ENCODE data around the gene VPS41.
"Not testable (repeated sequence)": the region's sequence is repeated elsewhere in the genome, so short reads cannot be mapped to it uniquely, and the experiment has no call there.

Gene VPS41

GRCh38 chr7:38854947-38855346 lies 54.0 kb downstream of the VPS41 start:
- DNase-seq (ENCODE audit: low spot score) = not testable (repeated sequence)

- DNase-seq (ENCODE audit: low spot score) = no peak
These were observed 57.7 kb downstream of the VPS41 start for GRCh38 chr7:38851321-38851720.

GRCh38 chr7:38846280-38846679 lies 62.7 kb downstream of the VPS41 start:
- DNase-seq (ENCODE audit: low spot score) = no peak

GRCh38 chr7:38844952-38845563 lies 63.9 kb downstream of the VPS41 start:
- no peak for DNase-seq (ENCODE audit: low spot score)

- no peak for DNase-seq (ENCODE audit: low spot score)
These were observed 66.2 kb downstream of the VPS41 start for GRCh38 chr7:38842746-38843145.

GRCh38 chr7:38840736-38841460 lies 68.1 kb downstream of the VPS41 start:
- DNase-seq (ENCODE audit: low spot score) = no peak

GRCh38 chr7:38839851-38840250 lies 69.1 kb downstream of the VPS41 start:
- DNase-seq (ENCODE audit: low spot score) = no peak

GRCh38 chr7:38838725-38839385 lies 70.1 kb downstream of the VPS41 start:
- no peak for DNase-seq (ENCODE audit: low spot score)

- DNase-seq (ENCODE audit: low spot score) = no peak
These were observed 74.6 kb downstream of the VPS41 start for GRCh38 chr7:38834357-38834756.

GRCh38 chr7:38833329-38833728 lies 75.7 kb downstream of the VPS41 start:
- DNase-seq (ENCODE audit: low spot score) = no peak

- DNase-seq (ENCODE audit: low spot score) = no peak
These were observed 77.6 kb downstream of the VPS41 start for GRCh38 chr7:38831259-38831996.

- no peak for DNase-seq (ENCODE audit: low spot score)
These were observed 78.2 kb downstream of the VPS41 start for GRCh38 chr7:38830826-38831225.

- DNase-seq (ENCODE audit: low spot score) = no peak
These were observed 79.4 kb downstream of the VPS41 start for GRCh38 chr7:38829488-38830165.

GRCh38 chr7:38828026-38828425 lies 81.0 kb downstream of the VPS41 start:
- DNase-seq (ENCODE audit: low spot score) = no peak

- no peak for DNase-seq (ENCODE audit: low spot score)
These were observed 83.1 kb downstream of the VPS41 start for GRCh38 chr7:38825721-38826440.

GRCh38 chr7:38824948-38825347 lies 84.0 kb downstream of the VPS41 start:
- no peak for DNase-seq (ENCODE audit: low spot score)

GRCh38 chr7:38822549-38822948 lies 86.4 kb downstream of the VPS41 start:
- DNase-seq (ENCODE audit: low spot score) = no peak

- no peak for DNase-seq (ENCODE audit: low spot score)
These were observed 88.4 kb downstream of the VPS41 start for GRCh38 chr7:38820571-38820970.

- no peak for DNase-seq (ENCODE audit: low spot score)
These were observed 89.5 kb downstream of the VPS41 start for GRCh38 chr7:38819463-38819862.

GRCh38 chr7:38817526-38817925 lies 91.5 kb downstream of the VPS41 start:
- no peak for DNase-seq (ENCODE audit: low spot score)

GRCh38 chr7:38813768-38814167 lies 95.2 kb downstream of the VPS41 start:
- no peak for DNase-seq (ENCODE audit: low spot score)
